GM11168 (cell line): Measurements from ENCODE around the gene FBXW8.

Source experiments
- in situ Hi-C: fragments of 300-500 bp; cut with MboI; formaldehyde crosslinking; loops from one replicate; pipeline ENCODE4 v1.12.0; 2022; ENCODE audit warnings: low sequenced_read_pairs; ENCODE audit not compliant: unreplicated experiment

Gene FBXW8

GRCh38 chr12:116950628-116951325 lies 40.0 kb downstream of the FBXW8 start:
- in situ Hi-C loops, result no loop called here

- in situ Hi-C loops, result no loop called here
Measured at GRCh38 chr12:116954710-116955381, 44.1 kb downstream of the FBXW8 start.

DNA sequence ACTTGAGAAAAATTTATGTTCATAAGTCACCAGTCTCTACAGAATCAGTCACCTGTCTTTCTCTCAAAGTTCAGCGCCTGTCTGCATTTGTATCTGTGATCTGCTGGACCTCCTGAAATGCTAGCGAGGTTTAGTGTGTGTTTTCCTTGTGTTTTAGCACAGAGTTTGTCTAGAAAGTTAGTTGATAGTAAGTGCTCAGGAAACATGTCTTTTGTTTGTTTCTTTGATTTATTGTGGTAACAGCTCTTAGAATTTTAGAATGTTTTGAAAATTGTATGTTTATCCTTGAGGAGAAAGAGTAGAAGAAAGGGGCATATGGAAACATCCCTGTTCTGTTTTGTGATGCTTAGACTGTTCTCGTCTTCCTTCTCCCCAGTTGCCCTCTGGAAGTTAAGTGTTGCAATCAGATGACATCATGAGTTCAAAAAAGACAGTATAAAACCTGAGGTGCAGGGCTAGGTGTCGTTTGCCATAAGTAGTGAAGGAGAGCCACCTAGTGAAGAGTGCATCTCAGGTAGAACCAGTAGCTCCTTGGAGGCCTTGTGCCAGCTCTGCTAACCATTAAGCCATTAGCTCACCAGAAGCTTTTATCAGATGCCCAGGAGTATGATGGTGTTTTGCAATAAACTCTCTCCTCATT lies 44.8 kb downstream of the FBXW8 start:
- in situ Hi-C loops, result no loop called here

DNA sequence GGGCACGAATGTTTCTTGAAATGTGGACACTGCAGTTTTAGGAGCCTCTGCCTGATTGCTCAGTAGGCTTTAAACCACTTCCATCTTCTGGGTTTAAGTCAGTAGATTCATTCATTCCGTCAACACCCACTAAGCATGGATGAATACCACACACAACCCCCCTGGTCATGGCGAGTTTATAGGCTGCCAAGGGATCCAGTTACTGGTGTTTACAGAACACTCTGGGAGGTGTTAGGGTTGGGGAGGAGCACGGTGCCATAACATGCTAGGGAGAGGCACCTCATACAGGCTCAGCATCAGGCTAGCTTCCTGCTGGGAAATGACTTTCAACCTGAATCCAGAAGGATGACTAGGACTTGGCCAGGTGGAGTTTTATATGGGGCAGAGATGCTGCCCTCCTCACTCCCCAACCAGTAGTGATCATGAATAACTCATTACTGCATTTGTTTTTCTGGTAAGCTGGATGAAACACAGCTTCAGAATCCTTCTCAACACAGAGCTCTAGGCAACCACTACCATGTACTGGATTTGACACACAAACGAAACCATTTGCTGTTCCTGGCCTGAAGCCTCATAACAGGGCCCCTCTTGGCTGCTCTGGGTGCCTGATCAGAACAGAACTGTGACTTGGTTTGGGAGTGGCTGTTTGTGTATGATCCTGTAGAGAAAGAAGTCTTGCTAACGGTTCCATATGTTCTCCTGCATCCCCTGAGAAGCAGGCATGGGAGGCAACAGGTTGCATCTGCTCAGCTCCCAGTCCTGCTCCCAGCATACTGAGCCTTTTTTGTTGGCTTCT lies 47.9 kb downstream of the FBXW8 start:
- in situ Hi-C loops, result no loop called here

DNA sequence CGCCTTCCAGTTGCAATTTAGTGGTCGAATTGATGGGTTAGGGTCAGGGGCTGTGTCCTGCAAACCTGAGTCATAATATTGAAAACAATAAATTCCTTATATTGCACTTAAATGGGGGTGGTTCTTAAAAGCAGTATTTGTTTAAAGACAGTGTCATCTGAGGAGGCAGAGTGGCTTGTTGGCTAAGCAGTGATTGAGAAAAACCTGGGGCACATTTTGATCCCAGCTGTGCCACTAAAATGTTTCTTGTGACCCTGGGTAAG lies 48.4 kb downstream of the FBXW8 start:
- in situ Hi-C loops, result no loop called here

DNA sequence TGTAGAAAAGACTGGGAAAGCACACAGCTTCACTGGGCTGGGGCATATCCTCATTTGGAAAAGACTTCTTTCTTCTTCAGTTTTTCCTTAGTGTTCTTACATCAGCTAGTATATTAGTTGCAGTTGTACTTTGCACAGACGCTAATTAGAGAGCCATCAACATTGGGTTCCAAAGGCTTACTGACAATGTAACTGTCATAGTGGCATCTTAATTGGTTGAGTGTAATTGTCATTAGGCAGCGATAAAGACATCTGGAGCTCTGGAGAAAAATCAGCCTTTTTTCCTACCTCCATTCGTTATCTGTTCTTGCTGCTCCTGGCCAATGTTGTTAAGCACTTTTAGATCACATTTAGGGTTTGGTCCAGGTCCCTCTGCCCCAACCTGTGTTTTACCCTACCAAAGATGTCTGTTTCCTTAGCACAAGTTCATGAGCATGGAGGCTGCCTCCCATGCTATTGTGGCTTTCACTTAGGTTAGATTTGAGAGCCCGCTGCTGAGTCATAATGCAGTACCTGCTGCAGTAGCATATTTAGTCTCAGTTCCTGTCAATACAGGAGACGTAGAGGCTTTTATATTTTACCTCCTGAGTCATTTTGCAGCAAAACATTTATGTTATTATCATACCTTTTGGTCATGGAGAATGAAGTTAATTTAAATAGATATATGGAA lies 49.2 kb downstream of the FBXW8 start:
- in situ Hi-C loops, result no loop called here

- in situ Hi-C loops, result no loop called here
Measured at GRCh38 chr12:116962197-116962596, 51.4 kb downstream of the FBXW8 start.

GRCh38 chr12:116962783-116963356 lies 52.1 kb downstream of the FBXW8 start:
- in situ Hi-C loops, result no loop called here

- in situ Hi-C loops, result no loop called here
Measured at GRCh38 chr12:116964054-116965050, 53.6 kb downstream of the FBXW8 start.

DNA sequence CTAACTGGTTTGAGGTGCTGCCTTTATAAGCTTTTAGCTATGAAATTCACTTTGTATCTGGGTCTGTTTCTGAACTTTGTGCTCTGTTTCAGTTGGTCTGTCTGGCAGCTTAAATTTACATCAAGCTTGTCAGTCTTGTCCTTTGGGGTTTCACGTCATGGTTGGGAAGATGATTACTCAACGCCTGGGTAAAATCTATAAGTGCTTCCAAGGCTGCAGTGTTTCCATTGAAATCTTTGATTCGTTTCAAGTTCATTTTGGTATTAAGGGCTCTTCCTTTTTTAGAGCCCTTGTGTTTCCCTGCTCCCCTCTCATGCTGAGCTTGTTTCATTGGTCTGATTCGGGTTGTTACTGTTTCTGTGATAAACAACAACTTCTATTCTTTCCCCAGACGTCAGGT lies 58.2 kb downstream of the FBXW8 start:
- in situ Hi-C loops, result no loop called here

- in situ Hi-C loops, result no loop called here
Measured at GRCh38 chr12:116969615-116970585, 59.1 kb downstream of the FBXW8 start.

GRCh38 chr12:116971222-116971621 lies 60.5 kb downstream of the FBXW8 start:
- in situ Hi-C loops, result no loop called here

GRCh38 chr12:116975779-116976393 lies 65.1 kb downstream of the FBXW8 start:
- in situ Hi-C loops, result no loop called here

DNA sequence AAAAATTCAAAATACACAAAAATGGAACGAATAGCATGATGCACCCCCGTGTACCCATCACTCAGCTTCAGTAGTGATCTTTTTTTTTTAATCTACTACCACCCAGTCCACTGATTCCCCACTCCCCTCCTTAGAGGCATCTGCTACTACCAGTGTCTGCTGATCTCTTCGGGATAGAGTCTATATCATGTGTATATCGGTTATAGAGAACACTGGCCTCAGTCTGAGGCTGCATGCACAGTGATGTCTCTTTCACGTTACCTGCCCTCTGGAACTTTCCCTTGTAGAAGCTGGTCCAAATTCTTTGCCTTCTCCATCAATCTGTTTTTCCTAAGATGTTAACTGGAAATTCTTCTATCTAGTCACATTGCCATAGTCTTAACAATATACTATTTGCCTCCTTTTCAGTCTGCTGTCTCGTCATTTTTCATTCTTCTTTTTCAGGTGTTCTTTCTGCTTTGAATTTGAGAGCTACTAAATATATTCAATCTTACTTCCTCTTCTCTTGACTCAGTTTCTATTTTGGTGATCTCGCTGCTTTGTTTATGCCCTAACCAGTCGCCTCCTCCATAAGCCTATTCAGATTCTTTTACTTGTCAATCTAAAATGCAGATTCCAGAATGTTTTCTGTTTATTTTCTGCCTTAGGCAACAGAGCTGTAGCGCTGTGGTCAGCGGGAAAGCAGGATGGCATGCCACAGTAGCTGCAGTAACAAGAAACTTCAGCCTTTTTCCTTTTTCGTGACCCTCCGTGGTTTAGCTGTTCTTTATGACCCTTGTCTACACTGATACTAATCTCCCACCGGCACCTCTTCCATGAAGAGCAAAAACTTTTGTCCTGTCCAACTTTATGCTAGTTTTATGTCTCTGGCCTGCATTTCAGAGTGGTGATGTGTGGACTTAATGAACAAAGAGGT lies 67.0 kb downstream of the FBXW8 start:
- in situ Hi-C loops, result no loop called here

DNA sequence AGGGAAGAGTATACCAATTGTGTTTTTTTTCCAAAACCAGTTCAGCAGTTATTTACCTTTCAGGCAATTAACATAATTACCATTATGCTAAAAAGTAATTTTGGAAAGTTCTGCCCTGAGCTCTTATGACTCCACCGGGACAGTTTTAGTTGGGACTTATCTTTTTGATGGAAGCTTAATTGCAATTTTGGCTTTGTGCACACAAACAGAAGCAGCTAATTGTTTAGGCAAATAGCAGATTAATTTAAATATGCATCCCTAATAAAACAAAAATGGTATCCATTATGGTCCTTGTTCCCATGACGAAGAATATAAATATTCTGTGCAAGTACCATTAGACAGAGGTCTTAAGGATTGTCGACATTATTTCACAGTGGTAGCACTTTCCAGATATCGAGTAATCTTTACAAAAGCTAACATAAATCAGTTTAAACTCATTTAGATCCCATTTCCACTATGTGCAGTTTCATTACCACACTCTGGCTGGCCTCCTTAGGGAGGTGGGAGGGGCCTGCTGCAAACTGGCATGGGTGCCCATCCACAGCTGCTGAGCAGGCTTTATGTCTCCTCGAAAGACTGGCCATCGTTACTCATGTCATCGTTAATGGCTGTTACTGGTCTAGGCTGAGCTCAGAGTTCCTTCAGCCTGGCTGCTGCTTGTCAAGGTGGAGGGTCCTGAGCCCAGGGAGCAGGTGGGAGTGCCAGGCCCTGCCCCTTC lies 68.2 kb downstream of the FBXW8 start:
- in situ Hi-C loops, result no loop called here

DNA sequence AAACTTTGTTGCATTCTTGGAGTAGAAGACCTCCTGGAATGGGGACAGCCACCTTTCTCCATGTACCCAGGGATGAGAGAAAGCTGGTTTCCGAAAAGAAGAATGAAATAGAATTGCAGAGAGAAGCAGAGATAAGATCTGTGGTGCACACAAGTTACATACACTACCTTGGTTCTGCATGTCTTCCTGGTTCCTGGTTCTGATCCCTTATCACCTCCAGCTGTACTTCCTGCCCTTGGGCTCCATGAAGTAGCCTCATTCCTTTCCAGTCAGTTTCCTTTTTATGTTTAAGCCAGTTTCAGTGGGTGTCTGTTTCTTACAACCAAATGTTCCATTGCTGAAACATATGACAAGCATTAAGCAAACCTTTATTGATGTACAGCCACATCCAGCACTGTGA lies 69.3 kb downstream of the FBXW8 start:
- in situ Hi-C loops, result no loop called here
